HG02623 (cell line): ENCODE measurements around the gene LRP1B.

Experiments
- ATAC-seq: cut with Tn5 transposase; IDR thresholded peaks from one replicate; pipeline ENCODE4 v1.9.1; 2021; ENCODE audit warnings: moderate library complexity; ENCODE audit not compliant: unreplicated experiment

The LRP1B gene

GRCh38 chr2:141468761-141469160 is 662.1 kb downstream of the LRP1B start:
- ATAC-seq = no peak

GRCh38 chr2:141467331-141467730 is 663.5 kb downstream of the LRP1B start:
- ATAC-seq = no peak

GRCh38 chr2:141464995-141465394 is 665.8 kb downstream of the LRP1B start:
- ATAC-seq = no peak

- no peak for ATAC-seq
Observed at GRCh38 chr2:141458351-141458750, 672.5 kb downstream of the LRP1B start.

- ATAC-seq = no peak
Observed at GRCh38 chr2:141455877-141456276, 674.9 kb downstream of the LRP1B start.

- ATAC-seq = no peak
Observed at GRCh38 chr2:141455211-141455826, 675.5 kb downstream of the LRP1B start.

GRCh38 chr2:141440072-141440635 is 690.7 kb downstream of the LRP1B start:
- ATAC-seq = no peak

GRCh38 chr2:141439524-141439923 is 691.3 kb downstream of the LRP1B start:
- ATAC-seq = no peak

- no peak for ATAC-seq
Observed at GRCh38 chr2:141438536-141438935, 692.3 kb downstream of the LRP1B start.

GRCh38 chr2:141437521-141437920 is 693.3 kb downstream of the LRP1B start:
- ATAC-seq = no peak

- no peak for ATAC-seq
Observed at GRCh38 chr2:141423124-141423523, 707.7 kb downstream of the LRP1B start.

GRCh38 chr2:141417246-141417797 is 713.5 kb downstream of the LRP1B start:
- no peak for ATAC-seq

GRCh38 chr2:141411419-141411818 is 719.4 kb downstream of the LRP1B start:
- ATAC-seq = no peak

- no peak for ATAC-seq
Observed at GRCh38 chr2:141399270-141399669, 731.5 kb downstream of the LRP1B start.

- no peak for ATAC-seq
Observed at GRCh38 chr2:141393214-141393545, 737.6 kb downstream of the LRP1B start.

GRCh38 chr2:141392517-141393213 is 738.2 kb downstream of the LRP1B start:
- no peak for ATAC-seq

GRCh38 chr2:141386168-141386567 is 744.6 kb downstream of the LRP1B start:
- no peak for ATAC-seq

GRCh38 chr2:141384676-141385075 is 746.1 kb downstream of the LRP1B start:
- ATAC-seq = no peak

- no peak for ATAC-seq
Observed at GRCh38 chr2:141381946-141382345, 748.9 kb downstream of the LRP1B start.

GRCh38 chr2:141380008-141380979 is 750.5 kb downstream of the LRP1B start:
- ATAC-seq = no peak

GRCh38 chr2:141364821-141365220 is 766.0 kb downstream of the LRP1B start:
- no peak for ATAC-seq
